Amygdala (tissue), 56 donors: ENCODE data around the gene CKS1B.

ENCODE experiments used
- DNase-seq, 56 donors: peaks; one replicate each; lab custom pipeline; 2025; lab: John Stamatoyannopoulos, UW

CKS1B gene

GRCh38 chr1:154999571-155000410 lies 25.3 kb downstream of the CKS1B start:
- peak in 2 of 56 donors; percentile 56 to 60 for DNase-seq

DNA sequence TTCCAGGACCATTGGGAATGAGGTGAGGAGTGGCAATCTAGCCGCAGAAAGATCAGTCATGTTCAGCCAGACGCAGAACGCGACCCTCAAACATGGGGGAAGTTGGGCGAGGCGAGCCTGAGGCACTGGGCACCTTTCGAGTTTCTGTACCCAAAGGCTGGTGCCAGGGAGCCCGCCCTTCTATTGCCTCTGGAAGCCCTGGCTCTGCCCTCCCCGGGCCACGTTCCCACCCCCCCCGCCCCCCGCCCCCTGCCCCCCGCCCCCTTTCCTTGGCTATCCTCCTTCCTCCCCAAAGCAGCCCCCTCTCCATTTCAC lies 25.9 kb downstream of the CKS1B start:
- peak in 9 of 56 donors; percentile 56 to 72 (median 62) for DNase-seq

GRCh38 chr1:155000726-155001424 lies 26.4 kb downstream of the CKS1B start:
- peak in 53 of 56 donors; percentile 22 to 93 (median 80) for DNase-seq

GRCh38 chr1:155001425-155001674 lies 26.9 kb downstream of the CKS1B start:
- DNase-seq: no peak

DNA sequence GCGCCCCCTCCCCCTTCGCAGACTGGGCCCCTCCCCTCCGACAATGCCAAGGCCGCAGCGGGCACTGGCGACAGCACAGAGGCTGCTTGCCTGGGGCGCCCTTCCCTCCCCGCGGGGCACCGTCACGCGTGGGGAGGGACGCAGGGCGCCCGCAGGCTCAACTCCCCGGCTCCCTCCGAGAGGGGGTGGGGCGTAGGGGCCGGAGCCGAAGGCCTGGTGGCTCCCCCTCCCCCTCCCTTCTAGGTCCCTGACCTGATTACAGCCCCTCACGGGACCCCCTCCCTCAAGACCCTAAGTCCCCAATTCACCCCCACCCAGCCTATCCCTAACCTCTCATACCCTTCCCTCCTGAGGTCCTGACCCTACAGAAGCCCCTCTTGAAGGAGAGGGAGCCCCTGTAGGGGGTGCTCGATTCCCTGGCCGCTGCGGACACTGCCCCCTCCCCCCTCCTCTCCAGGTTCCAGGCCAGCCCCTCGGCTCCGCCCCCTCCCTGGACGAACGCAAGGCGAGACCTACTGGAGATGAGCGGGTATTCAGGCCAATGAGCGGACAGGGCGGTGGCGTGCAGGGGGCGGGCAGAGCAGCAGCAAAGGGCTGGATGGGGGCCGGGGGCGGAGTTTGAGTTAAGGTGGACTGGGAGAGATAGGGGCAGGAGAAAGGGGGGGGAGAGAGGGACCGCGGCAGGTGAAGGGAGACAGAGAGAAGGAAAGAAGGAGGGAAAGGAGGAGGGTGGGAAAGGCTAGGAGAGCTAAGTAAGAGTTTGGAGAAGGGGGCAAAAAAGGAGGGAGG lies 27.4 kb downstream of the CKS1B start:
- DNase-seq: peak; percentile 82 to 100 (median 99)

- DNase-seq: peak in 27 of 56 donors; percentile 37 to 84 (median 66)
Measured at GRCh38 chr1:155002464-155003226, 28.2 kb downstream of the CKS1B start, which contains the start of gene ZBTB7B. TSS of gene ZBTB7B (plus strand) at chr1:155002802. CDS start at chr1:155014661, 11,859 bp downstream.

- peak in 20 of 56 donors; percentile 23 to 67 (median 50) for DNase-seq
Measured at GRCh38 chr1:155003227-155003765, 28.8 kb downstream of the CKS1B start.

- DNase-seq: peak in 37 of 56 donors; percentile 19 to 81 (median 60)
Measured at GRCh38 chr1:155003766-155004351, 29.4 kb downstream of the CKS1B start.

DNA sequence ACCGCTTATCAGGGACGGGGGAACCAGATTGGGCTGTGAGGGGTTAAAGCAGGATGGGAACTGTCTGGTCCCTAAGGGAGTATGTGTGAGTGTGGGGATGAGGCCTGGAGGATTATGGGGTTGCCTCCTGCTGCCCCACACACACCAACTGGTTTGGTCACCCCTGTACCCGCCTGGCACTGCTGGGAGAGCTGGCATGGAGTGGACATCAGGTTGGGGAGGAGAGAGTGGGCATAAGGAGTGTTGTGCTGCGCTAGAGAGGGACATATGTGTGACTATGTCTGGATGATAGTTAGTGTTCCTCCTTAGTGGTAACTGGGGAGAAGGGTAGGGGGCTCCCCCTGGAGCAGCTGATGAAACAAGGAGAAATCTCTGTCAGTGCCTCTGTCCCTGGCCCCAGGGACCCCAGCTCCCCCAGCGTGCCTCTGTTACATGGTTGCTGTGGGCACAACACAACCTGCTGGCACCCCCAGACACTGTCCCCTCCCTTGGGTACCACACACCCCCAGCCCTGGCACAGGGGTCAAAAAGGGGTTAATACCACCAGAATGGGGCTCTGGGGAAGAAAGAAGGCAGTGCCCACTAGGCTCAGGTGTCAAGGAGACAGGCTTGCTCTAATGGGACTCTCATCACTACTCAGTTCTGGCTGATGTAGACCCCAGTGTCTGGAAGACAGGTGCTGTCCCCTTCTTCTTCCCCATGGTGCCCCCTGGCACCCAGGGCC lies 30.0 kb downstream of the CKS1B start:
- DNase-seq: peak in 13 of 56 donors; percentile 33 to 70 (median 45)

GRCh38 chr1:155005076-155006011 lies 30.9 kb downstream of the CKS1B start:
- DNase-seq: peak in 51 of 56 donors; percentile 29 to 85 (median 66)

DNA sequence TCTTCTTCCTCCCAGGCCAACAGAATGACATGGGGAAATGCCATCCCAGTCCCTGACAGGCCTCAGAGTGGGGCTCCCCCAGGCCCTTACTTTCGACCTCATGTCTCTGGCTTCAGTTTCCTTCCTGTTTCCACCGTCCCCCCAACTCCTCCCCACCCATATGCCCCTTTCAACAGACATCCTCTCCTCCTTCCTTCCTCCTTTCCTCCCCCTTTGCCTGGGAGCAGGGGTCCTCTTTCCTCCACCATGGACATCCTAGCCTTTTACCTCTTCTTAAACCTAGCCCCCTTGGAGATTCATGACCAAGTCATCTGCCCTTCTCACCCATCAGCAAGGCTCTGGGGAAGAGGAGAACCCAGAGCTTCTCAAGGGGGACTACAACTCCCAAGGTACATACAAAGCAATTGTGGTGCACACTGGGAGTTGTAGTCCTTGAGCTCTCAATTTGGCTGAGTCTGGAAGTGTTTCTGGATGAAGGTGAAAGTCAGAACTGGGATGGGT lies 32.2 kb downstream of the CKS1B start:
- DNase-seq: peak in 16 of 56 donors; percentile 9 to 56 (median 30)

DNA sequence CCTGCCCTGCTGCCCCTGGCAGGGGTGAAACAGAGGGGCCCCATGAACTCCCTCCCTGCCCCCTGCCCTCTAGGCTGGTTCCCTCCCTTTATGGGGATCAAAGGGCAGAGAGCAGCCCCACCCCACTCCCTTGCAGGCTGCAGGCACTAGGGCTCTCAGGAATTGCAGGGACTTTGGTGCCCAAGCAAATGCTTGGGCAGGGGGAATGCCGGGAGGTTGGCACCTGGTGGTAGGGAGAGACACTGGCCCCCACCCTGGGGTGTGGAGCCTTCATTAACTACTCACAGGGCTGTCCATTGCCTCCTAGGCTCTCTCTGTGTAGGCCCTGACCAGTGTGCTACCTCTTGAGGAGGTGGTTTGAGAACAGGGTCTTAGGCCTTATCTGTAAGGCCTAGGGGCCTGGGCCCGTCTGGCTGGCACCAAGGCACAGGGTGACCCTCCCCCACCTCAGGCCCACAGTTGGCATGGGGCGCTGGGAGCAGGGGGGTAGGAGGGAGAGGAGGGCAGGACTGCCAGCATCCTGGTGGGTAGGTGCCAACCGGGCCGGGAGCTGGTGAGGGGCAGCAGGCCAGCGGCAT lies 32.9 kb downstream of the CKS1B start:
- peak in 40 of 56 donors; percentile 12 to 79 (median 48) for DNase-seq

DNA sequence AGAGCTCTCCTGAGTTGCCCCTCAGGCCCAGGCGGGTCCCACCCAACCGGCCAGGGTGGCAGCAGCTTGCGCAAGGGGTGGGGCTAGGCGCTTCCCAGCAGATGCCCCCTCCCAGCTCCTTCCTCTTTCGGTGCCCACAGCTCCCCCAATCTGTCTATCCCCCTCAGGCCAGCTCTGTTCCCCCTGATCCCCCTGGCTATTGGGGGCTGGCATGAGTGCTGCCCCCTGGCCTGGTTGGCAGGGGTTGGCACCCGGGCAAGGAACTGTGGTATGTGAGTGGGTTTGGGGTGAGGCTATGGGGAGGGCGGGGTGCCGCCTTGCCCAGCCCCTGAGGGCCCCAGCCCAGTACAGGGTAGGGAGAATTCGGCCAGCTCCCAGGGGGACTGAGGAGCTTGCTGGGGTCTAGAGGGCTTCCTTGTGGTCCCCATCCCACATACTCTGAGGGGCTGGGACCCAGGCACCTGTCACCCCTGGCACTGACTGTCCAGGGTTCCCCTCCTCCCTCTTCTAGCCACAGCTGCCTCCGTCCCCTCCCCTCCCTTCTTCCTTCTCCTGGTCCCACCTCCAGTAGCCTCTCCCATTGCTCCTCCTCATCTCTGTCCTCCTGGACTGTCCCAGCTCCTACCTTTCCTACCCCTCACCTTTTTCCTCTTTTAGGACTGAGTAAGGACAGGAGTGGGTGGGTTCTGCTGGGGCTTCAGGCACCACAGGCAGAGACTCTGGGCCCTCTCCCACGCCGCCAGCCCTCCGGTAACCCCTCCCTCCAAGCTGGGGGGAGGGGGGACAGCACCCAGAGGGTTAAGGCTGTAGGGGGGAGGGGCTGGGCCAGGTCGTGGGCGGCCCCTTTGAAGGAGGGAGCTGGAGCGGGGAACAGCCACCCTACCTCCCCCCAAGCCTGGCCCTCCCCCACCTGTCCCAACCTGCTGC lies 33.8 kb downstream of the CKS1B start:
- peak in 4 of 56 donors; percentile 12 to 62 (median 39) for DNase-seq

DNA sequence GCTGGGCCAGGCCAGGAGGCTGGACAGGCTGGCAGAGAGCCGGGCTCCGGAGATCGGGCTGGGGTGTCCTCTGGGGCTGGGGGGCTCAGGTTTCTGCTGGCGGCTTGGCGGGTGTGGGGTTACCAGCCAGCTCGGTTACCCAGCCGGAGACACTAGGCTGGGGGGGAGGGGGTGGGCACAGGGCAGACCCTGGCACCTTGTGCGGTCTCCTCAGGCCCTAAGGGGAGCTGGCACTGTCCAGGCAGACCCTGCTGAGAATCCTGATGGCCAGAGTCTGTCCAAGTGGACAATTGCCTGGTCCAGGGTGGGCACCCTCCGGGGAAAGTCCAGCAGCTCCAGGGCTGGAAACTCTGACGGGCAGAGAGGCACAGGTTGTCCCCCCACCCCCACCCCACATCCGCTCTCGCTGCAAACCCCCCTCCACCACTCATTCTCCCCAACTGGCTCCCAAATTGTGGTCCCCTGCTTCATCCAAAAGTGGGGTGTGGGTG lies 34.8 kb downstream of the CKS1B start:
- no peak for DNase-seq

GRCh38 chr1:155009742-155010141 lies 35.3 kb downstream of the CKS1B start:
- DNase-seq: no peak
